ENCODE data around the gene MRPL22. TPM values are rescaled to one million over a fixed set of nuclear protein-coding genes. Genes with fewer than 3 reads are reported as not detected.

The MRPL22 gene
- total RNA-seq, 2 experiments from 2014 or later = 29.9 to 30.2 TPM

DNA sequence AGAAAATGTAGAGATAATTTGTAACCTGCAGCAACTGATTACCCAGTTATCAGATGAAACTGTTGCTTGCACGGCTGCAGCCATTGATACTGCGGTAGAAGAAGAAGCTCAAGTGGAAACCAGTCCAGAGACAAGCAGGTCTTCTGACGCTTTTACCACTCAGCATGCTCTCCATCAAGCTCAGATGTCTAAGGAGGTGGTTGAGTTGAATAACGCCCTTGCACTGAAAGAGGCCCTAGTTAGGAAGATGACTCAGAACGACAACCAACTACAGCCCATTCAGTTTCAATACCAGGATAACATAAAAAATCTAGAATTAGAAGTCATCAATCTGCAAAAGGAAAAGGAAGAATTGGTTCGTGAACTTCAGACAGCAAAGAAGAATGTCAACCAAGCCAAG lies 74.4 kb downstream of the MRPL22 start:
- H3K4me1 ChIP-seq (ENCODE audit: insufficient read depth, low read length) = no peaks in the 10 kb centered on the region
- peaks cover 21% of the 10 kb centered on the region for H3K27me3 Mint-ChIP-seq
- H3K27ac Mint-ChIP-seq = no peak overlapping the region
- TF ChIP-seq CTCF (IDR thresholded peaks at IDR 0.05) = no peak
- no peak for DNase-seq
- H3K27ac ChIP-seq (ENCODE audit: low read depth in 1 of 2, low read length in 2 of 2) = no peak overlapping the region
- POLR2A ChIA-PET = no interaction called here
- intact Hi-C loops (cut with DNase I, micrococcal nuclease) = no loop called here
- H3K9me3 Mint-ChIP-seq = no peaks in the 10 kb centered on the region
- no peak overlapping the region for H3K4me3 Mint-ChIP-seq
- CTCF ChIA-PET = no interaction called here
- H3K4me1 Mint-ChIP-seq (ENCODE audit: low read depth) = no peaks in the 10 kb centered on the region
- peaks cover 0 to 17% of the 10 kb centered on the region in 2 experiments for H3K9me3 ChIP-seq (ENCODE audit: control insufficient read depth in 1 of 2, insufficient read depth in 1 of 2, low read length in 2 of 2)
- no peak overlapping the region for H3K4me3 ChIP-seq (ENCODE audit: low read length)
- peaks cover 0 to 5% of the 10 kb centered on the region in 2 experiments for H3K27me3 ChIP-seq (ENCODE audit: control insufficient read depth in 1 of 2, insufficient read depth in 2 of 2, low read length in 2 of 2)
- no peaks in the 10 kb centered on the region for H3K36me3 ChIP-seq (ENCODE audit: insufficient read depth, low read length)
- ATAC-seq (ENCODE audit: poor library complexity) = no peak
- H3K36me3 Mint-ChIP-seq (ENCODE audit: low read depth) = no peaks in the 10 kb centered on the region

- no peaks in the 10 kb centered on the region for H3K4me1 Mint-ChIP-seq (ENCODE audit: low read depth)
- peaks cover 13% of the 10 kb centered on the region for H3K27me3 Mint-ChIP-seq
- H3K27ac Mint-ChIP-seq = no peak overlapping the region
- peaks cover 0 to 5% of the 10 kb centered on the region in 2 experiments for H3K27me3 ChIP-seq (ENCODE audit: control insufficient read depth in 1 of 2, insufficient read depth in 2 of 2, low read length in 2 of 2)
- intact Hi-C loops (cut with DNase I, micrococcal nuclease) = no loop called here
- no peak for TF ChIP-seq CTCF (IDR thresholded peaks at IDR 0.05)
- no peak overlapping the region for H3K4me3 Mint-ChIP-seq
- ATAC-seq (ENCODE audit: poor library complexity) (no peak), DNase-seq (no peak)
- peaks cover 0 to 17% of the 10 kb centered on the region in 2 experiments for H3K9me3 ChIP-seq (ENCODE audit: control insufficient read depth in 1 of 2, insufficient read depth in 1 of 2, low read length in 2 of 2)
- POLR2A ChIA-PET = no interaction called here
- H3K4me3 ChIP-seq (ENCODE audit: low read length) = no peak overlapping the region
- no peaks in the 10 kb centered on the region for H3K9me3 Mint-ChIP-seq
- no peaks in the 10 kb centered on the region for H3K36me3 Mint-ChIP-seq (ENCODE audit: low read depth)
- CTCF ChIA-PET = no interaction called here
- no peaks in the 10 kb centered on the region for H3K36me3 ChIP-seq (ENCODE audit: insufficient read depth, low read length)
- no peaks in the 10 kb centered on the region for H3K4me1 ChIP-seq (ENCODE audit: insufficient read depth, low read length)
- no peak overlapping the region for H3K27ac ChIP-seq (ENCODE audit: low read depth in 1 of 2, low read length in 2 of 2)
These were observed 76.7 kb downstream of the MRPL22 start for GRCh38 chr5:155017610-155018009.

Other genes starting within 250 kb of the MRPL22 start
- 10 to 100 TPM; 88.7 to 97.6 TPM for gene LARP1, start 185.7 kb upstream of the MRPL22 start, total RNA-seq
- gene FAXDC2, start 90.5 kb upstream of the MRPL22 start, total RNA-seq = not detected
- 100 to 1,000 TPM; 125 to 133 TPM for gene CNOT8, start 82.4 kb upstream of the MRPL22 start, total RNA-seq
- 1 to 10 TPM; 2.7 to 3.7 TPM for gene GEMIN5, start 2.9 kb upstream of the MRPL22 start, total RNA-seq
- not detected for gene KIF4B, start 72.7 kb downstream of the MRPL22 start, total RNA-seq